Activated naive CD8-positive, alpha-beta T cell treated with anti-CD3 and anti-CD28 coated beads for 36 hours (primary cell): ENCODE measurements around the gene FTO. TPM values are rescaled to one million over a fixed set of nuclear protein-coding genes. Genes with fewer than 3 reads are reported as not detected.

Source experiments
- DNase-seq: peaks from one replicate; pipeline ENCODE4 v3.0.0; 2021
- H3K27ac Mint-ChIP-seq: one replicate; pipeline ENCODE4 v1.8.0; 2022; ENCODE audit warnings: mild to moderate bottlenecking, moderate library complexity, mixed read lengths
- H3K27me3 Mint-ChIP-seq: one replicate; pipeline ENCODE4 v1.8.0; 2022; ENCODE audit warnings: mild to moderate bottlenecking, mixed read lengths
- H3K36me3 Mint-ChIP-seq: one replicate; pipeline ENCODE4 v1.8.0; 2021; ENCODE audit warnings: mild to moderate bottlenecking, mixed read lengths
- H3K4me1 Mint-ChIP-seq: one replicate; pipeline ENCODE4 v1.8.0; 2021; ENCODE audit warnings: mixed read lengths
- H3K4me3 Mint-ChIP-seq: one replicate; pipeline ENCODE4 v1.8.0; 2022; ENCODE audit warnings: mild to moderate bottlenecking, moderate library complexity, mixed read lengths
- H3K9me3 Mint-ChIP-seq: one replicate; pipeline ENCODE4 v1.8.0; 2022; ENCODE audit warnings: mixed read lengths
- total RNA-seq, 2 experiments: library from RNA; stranded (reverse); gene quantifications; one replicate each; pipeline ENCODE4 v1.2.3, GENCODE V29; 2021

The FTO gene
- total RNA-seq, 2 experiments from 2014 or later, result 51.1 to 52.7 TPM

- H3K27ac Mint-ChIP-seq, result no peak overlapping the region
- no peak for DNase-seq
- no peaks in the 10 kb centered on the region for H3K9me3 Mint-ChIP-seq
- peaks cover 13% of the 10 kb centered on the region for H3K36me3 Mint-ChIP-seq
- H3K4me1 Mint-ChIP-seq, result peaks cover 7% of the 10 kb centered on the region
- H3K27me3 Mint-ChIP-seq, result no peaks in the 10 kb centered on the region
- no peak overlapping the region for H3K4me3 Mint-ChIP-seq
Measured at GRCh38 chr16:53958341-53958880, 254.5 kb downstream of the FTO start.

GRCh38 chr16:53960050-53960812, 256.3 kb downstream of the FTO start:
- Mint-ChIP-seq H3K27ac (no peak overlapping the region), H3K4me1 (peaks cover 2% of the 10 kb centered on the region), H3K36me3 (peaks cover 9% of the 10 kb centered on the region), H3K4me3 (no peak overlapping the region), H3K9me3 (no peaks in the 10 kb centered on the region), H3K27me3 (no peaks in the 10 kb centered on the region)
- no peak for DNase-seq

- Mint-ChIP-seq H3K27ac (peak overlapping the region; percentile 27), H3K36me3 (peaks cover 6% of the 10 kb centered on the region), H3K27me3 (no peaks in the 10 kb centered on the region), H3K4me1 (peaks cover 2% of the 10 kb centered on the region), H3K4me3 (no peak overlapping the region), H3K9me3 (no peaks in the 10 kb centered on the region)
- DNase-seq, result no peak
Measured at GRCh38 chr16:53960954-53961616, 257.1 kb downstream of the FTO start.

GRCh38 chr16:53962041-53962440, 258.1 kb downstream of the FTO start:
- no peaks in the 10 kb centered on the region for H3K9me3 Mint-ChIP-seq
- no peaks in the 10 kb centered on the region for H3K27me3 Mint-ChIP-seq
- no peak overlapping the region for H3K27ac Mint-ChIP-seq
- peaks cover 2% of the 10 kb centered on the region for H3K4me1 Mint-ChIP-seq
- H3K36me3 Mint-ChIP-seq, result peaks cover 6% of the 10 kb centered on the region
- H3K4me3 Mint-ChIP-seq, result no peak overlapping the region
- no peak for DNase-seq

GRCh38 chr16:53964145-53964790, 260.3 kb downstream of the FTO start:
- peaks cover 6% of the 10 kb centered on the region for H3K36me3 Mint-ChIP-seq
- H3K4me3 Mint-ChIP-seq, result no peak overlapping the region
- no peak for DNase-seq
- H3K4me1 Mint-ChIP-seq, result peaks cover 2% of the 10 kb centered on the region
- H3K27me3 Mint-ChIP-seq, result no peaks in the 10 kb centered on the region
- no peaks in the 10 kb centered on the region for H3K9me3 Mint-ChIP-seq
- no peak overlapping the region for H3K27ac Mint-ChIP-seq

- no peak for DNase-seq
- Mint-ChIP-seq H3K9me3 (no peaks in the 10 kb centered on the region), H3K4me3 (no peak overlapping the region), H3K4me1 (no peaks in the 10 kb centered on the region), H3K27ac (no peak overlapping the region), H3K27me3 (no peaks in the 10 kb centered on the region), H3K36me3 (peaks cover 3% of the 10 kb centered on the region)
Measured at GRCh38 chr16:53966821-53967571, 263.0 kb downstream of the FTO start.

- no peaks in the 10 kb centered on the region for H3K9me3 Mint-ChIP-seq
- H3K27me3 Mint-ChIP-seq, result no peaks in the 10 kb centered on the region
Measured at GRCh38 chr16:53967572-53967971, 263.6 kb downstream of the FTO start.

GRCh38 chr16:53968454-53968853, 264.5 kb downstream of the FTO start:
- no peaks in the 10 kb centered on the region for H3K4me1 Mint-ChIP-seq
- no peaks in the 10 kb centered on the region for H3K9me3 Mint-ChIP-seq
- H3K36me3 Mint-ChIP-seq, result peaks cover 3% of the 10 kb centered on the region
- H3K27ac Mint-ChIP-seq, result no peak overlapping the region
- no peak overlapping the region for H3K4me3 Mint-ChIP-seq
- no peak for DNase-seq
- no peaks in the 10 kb centered on the region for H3K27me3 Mint-ChIP-seq

More at GRCh38 chr16:53967572-53967971, 263.6 kb downstream of the FTO start:
- Mint-ChIP-seq H3K27ac (no peak overlapping the region), H3K4me3 (no peak overlapping the region), H3K4me1 (no peaks in the 10 kb centered on the region), H3K36me3 (peaks cover 3% of the 10 kb centered on the region)
- DNase-seq, result no peak

GRCh38 chr16:53968896-53969295, 264.9 kb downstream of the FTO start:
- H3K27ac Mint-ChIP-seq, result no peak overlapping the region
- no peaks in the 10 kb centered on the region for H3K27me3 Mint-ChIP-seq
- no peak for DNase-seq
- no peaks in the 10 kb centered on the region for H3K9me3 Mint-ChIP-seq
- peaks cover 3% of the 10 kb centered on the region for H3K36me3 Mint-ChIP-seq
- H3K4me1 Mint-ChIP-seq, result no peaks in the 10 kb centered on the region
- no peak overlapping the region for H3K4me3 Mint-ChIP-seq

- Mint-ChIP-seq H3K36me3 (no peaks in the 10 kb centered on the region), H3K27ac (no peak overlapping the region), H3K9me3 (no peaks in the 10 kb centered on the region), H3K4me1 (no peaks in the 10 kb centered on the region), H3K4me3 (no peak overlapping the region), H3K27me3 (no peaks in the 10 kb centered on the region)
- no peak for DNase-seq
Measured at GRCh38 chr16:53971616-53972015, 267.7 kb downstream of the FTO start.

- H3K27ac Mint-ChIP-seq, result no peak overlapping the region
- no peaks in the 10 kb centered on the region for H3K36me3 Mint-ChIP-seq
- no peaks in the 10 kb centered on the region for H3K4me1 Mint-ChIP-seq
- H3K9me3 Mint-ChIP-seq, result no peaks in the 10 kb centered on the region
- DNase-seq, result no peak
- no peaks in the 10 kb centered on the region for H3K27me3 Mint-ChIP-seq
- H3K4me3 Mint-ChIP-seq, result no peak overlapping the region
Measured at GRCh38 chr16:53973021-53973420, 269.1 kb downstream of the FTO start.

- Mint-ChIP-seq H3K9me3 (no peaks in the 10 kb centered on the region), H3K36me3 (no peaks in the 10 kb centered on the region), H3K4me3 (no peak overlapping the region), H3K27me3 (no peaks in the 10 kb centered on the region), H3K4me1 (no peaks in the 10 kb centered on the region), H3K27ac (no peak overlapping the region)
- DNase-seq, result no peak
Measured at GRCh38 chr16:53974484-53975080, 270.6 kb downstream of the FTO start.

- peaks cover 7% of the 10 kb centered on the region for H3K36me3 Mint-ChIP-seq
Measured at GRCh38 chr16:53980675-53981074, 276.7 kb downstream of the FTO start.

GRCh38 chr16:53982631-53983042, 278.7 kb downstream of the FTO start:
- Mint-ChIP-seq H3K4me3 (no peak overlapping the region), H3K9me3 (no peaks in the 10 kb centered on the region), H3K27me3 (no peaks in the 10 kb centered on the region), H3K4me1 (no peaks in the 10 kb centered on the region), H3K36me3 (peaks cover 7% of the 10 kb centered on the region), H3K27ac (no peak overlapping the region)
- no peak for DNase-seq

More at GRCh38 chr16:53980675-53981074, 276.7 kb downstream of the FTO start:
- no peak overlapping the region for H3K27ac Mint-ChIP-seq
- H3K27me3 Mint-ChIP-seq, result no peaks in the 10 kb centered on the region
- no peaks in the 10 kb centered on the region for H3K9me3 Mint-ChIP-seq
- no peaks in the 10 kb centered on the region for H3K4me1 Mint-ChIP-seq
- DNase-seq, result no peak
- H3K4me3 Mint-ChIP-seq, result no peak overlapping the region
